Measurements from ENCODE around the gene FOXB1. TPM values are rescaled to one million over a fixed set of nuclear protein-coding genes. Genes with fewer than 3 reads are reported as not detected.

Gene FOXB1
- not detected for polyA plus RNA-seq (ENCODE audit: insufficient read length)
- long read RNA-seq, donor 1 = 0 reads
- long read RNA-seq, donor 2 = 0 reads
- long read RNA-seq, donor 3 = 0 reads
- long read RNA-seq, donor 4 = 0 reads
- long read RNA-seq, donor 5, partial matches to known transcripts = 0 of 1 reads
- long read RNA-seq, donor 5, other reads (novel, unspliced or antisense) = 0 of 1 reads
- long read RNA-seq, donor 6, partial matches to known transcripts = 0 of 1 reads
- long read RNA-seq, donor 6, other reads (novel, unspliced or antisense) = 0 of 1 reads
- long read RNA-seq, donor 7 = 0 reads
- long read RNA-seq, donor 8 = 0 reads

GRCh38 chr15:60004009-60004845 is at the start of gene FOXB1:
Gene FOXB1, plus strand, starts transcription at chr15:60004311. Its CDS starts 653 bp downstream, at chr15:60004964.
- no peak for DNase-seq

GRCh38 chr15:59958288-59958687 is 45.8 kb upstream of the FOXB1 start:
- DNase-seq = no peak

- no peak for DNase-seq
Observed at GRCh38 chr15:59960318-59960717, 43.8 kb upstream of the FOXB1 start.

GRCh38 chr15:59963322-59963721 is 40.8 kb upstream of the FOXB1 start:
- no peak for DNase-seq

GRCh38 chr15:59963925-59964324 is 40.2 kb upstream of the FOXB1 start:
- no peak for DNase-seq

- no peak for DNase-seq
Observed at GRCh38 chr15:59965741-59966140, 38.4 kb upstream of the FOXB1 start.

GRCh38 chr15:59966262-59966661 is 37.8 kb upstream of the FOXB1 start:
- DNase-seq = no peak

GRCh38 chr15:59968314-59968713 is 35.8 kb upstream of the FOXB1 start:
- no peak for DNase-seq

- no peak for DNase-seq
Observed at GRCh38 chr15:59972241-59972640, 31.9 kb upstream of the FOXB1 start.

GRCh38 chr15:59976480-59977271 is 27.4 kb upstream of the FOXB1 start:
- no peak for DNase-seq

- DNase-seq = no peak
Observed at GRCh38 chr15:59991834-59992233, 12.3 kb upstream of the FOXB1 start.

- no peak for DNase-seq
Observed at GRCh38 chr15:59993041-59993750, 10.9 kb upstream of the FOXB1 start.

GRCh38 chr15:59993950-59994401 is 10.1 kb upstream of the FOXB1 start:
- DNase-seq = no peak

GRCh38 chr15:59994526-59994887 is 9.6 kb upstream of the FOXB1 start:
- no peak for DNase-seq

- no peak for DNase-seq
Observed at GRCh38 chr15:59994888-59995557, 9.1 kb upstream of the FOXB1 start.

GRCh38 chr15:59995568-59996297 is 8.4 kb upstream of the FOXB1 start:
- DNase-seq = no peak

GRCh38 chr15:59996298-59997041 is 7.6 kb upstream of the FOXB1 start:
- no peak for DNase-seq

GRCh38 chr15:59997070-59997701 is 6.9 kb upstream of the FOXB1 start:
- no peak for DNase-seq

- no peak for DNase-seq
Observed at GRCh38 chr15:59998305-59998949, 5.7 kb upstream of the FOXB1 start.

All from left kidney (tissue), 8 donors.